ENCODE data around the gene ZNF106. TPM values are rescaled to one million over a fixed set of nuclear protein-coding genes. Genes with fewer than 3 reads are reported as not detected.
A peak's percentile ranks its signal among the peaks of the same experiment; 100 is the strongest.

The ZNF106 gene
- total RNA-seq (100 to 1,000 TPM in 1 of 2 donors, 10 to 100 TPM in 1; 93.1 to 106 TPM), polyA plus RNA-seq (ENCODE audit: insufficient read length in 6 of 6) (10 to 100 TPM; 46.6 to 56.6 (median 49.6) TPM)
- long read RNA-seq, donor 1, full-length matches to known transcripts = 2 of 25 reads
- long read RNA-seq, donor 1, partial matches to known transcripts = 23 of 25 reads
- long read RNA-seq, donor 1, other reads (novel, unspliced or antisense) = 0 of 25 reads
- long read RNA-seq, donor 2, full-length matches to known transcripts = 1 of 32 reads
- long read RNA-seq, donor 2, partial matches to known transcripts = 31 of 32 reads
- long read RNA-seq, donor 2, other reads (novel, unspliced or antisense) = 0 of 32 reads
- long read RNA-seq, donor 3, partial matches to known transcripts = 5 of 5 reads
- long read RNA-seq, donor 3, other reads (novel, unspliced or antisense) = 0 of 5 reads
- long read RNA-seq, donor 4, partial matches to known transcripts = 50 of 54 reads
- long read RNA-seq, donor 4, other reads (novel, unspliced or antisense) = 4 of 54 reads
- long read RNA-seq, donor 5 = 0 reads
- long read RNA-seq, donor 6 = 0 reads
- long read RNA-seq, donor 7 = 0 reads
- long read RNA-seq, donor 8 = 0 reads
- long read RNA-seq, donor 9 = 0 reads
- long read RNA-seq, donor 10, partial matches to known transcripts = 39 of 50 reads
- long read RNA-seq, donor 10, other reads (novel, unspliced or antisense) = 11 of 50 reads
- long read RNA-seq, donor 11 = 0 reads
- long read RNA-seq, donor 12, partial matches to known transcripts = 0 of 11 reads
- long read RNA-seq, donor 12, other reads (novel, unspliced or antisense) = 11 of 11 reads

DNA sequence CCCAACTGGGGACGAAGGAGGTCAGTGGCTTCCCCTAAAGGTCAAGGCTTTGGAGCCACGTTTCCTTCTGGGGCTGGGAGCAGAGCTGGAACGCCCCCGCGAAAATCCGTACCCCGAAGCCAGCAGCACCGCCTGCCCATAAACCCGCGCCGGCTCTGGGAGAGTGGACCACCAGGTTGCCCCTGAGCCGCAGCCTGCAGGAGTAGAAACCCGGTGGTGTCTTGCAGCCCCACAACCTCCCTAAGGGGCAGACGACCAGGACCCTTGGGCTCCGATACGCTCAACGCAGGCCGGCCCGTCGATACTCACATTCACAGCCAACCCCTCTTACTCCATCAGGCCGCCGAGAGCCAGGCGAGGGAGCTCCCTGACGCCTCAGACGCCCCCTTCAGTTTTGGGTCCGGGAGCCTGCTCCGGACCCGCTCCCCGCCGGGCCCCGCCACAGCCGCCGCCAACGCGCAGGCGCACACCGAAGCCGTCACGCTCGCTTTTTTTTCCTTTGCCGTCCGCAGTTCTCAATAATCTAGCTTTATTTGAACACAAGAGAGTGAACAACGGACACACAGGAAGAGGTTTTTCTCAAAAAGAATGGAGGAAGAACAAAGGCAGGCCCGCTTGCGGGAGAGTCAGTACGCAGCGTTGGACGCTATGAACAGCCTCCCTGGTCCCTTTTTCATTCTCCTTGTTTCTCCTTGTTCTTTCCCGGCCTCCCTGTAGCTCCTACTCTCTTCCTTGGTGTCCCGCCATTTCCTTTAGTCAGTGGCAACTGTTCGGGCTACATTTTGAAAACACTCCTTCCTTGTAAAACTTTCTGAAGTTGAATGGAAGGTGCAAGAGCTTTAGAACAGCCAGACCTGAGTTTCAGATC is at the start of gene ZNF106:
TSS of gene ZNF106 (minus strand) at position 471 of the 868 bp plus-strand sequence. CDS start 18,852 bp downstream, outside the sequence.
- TF ChIP-seq, protein P1, sequence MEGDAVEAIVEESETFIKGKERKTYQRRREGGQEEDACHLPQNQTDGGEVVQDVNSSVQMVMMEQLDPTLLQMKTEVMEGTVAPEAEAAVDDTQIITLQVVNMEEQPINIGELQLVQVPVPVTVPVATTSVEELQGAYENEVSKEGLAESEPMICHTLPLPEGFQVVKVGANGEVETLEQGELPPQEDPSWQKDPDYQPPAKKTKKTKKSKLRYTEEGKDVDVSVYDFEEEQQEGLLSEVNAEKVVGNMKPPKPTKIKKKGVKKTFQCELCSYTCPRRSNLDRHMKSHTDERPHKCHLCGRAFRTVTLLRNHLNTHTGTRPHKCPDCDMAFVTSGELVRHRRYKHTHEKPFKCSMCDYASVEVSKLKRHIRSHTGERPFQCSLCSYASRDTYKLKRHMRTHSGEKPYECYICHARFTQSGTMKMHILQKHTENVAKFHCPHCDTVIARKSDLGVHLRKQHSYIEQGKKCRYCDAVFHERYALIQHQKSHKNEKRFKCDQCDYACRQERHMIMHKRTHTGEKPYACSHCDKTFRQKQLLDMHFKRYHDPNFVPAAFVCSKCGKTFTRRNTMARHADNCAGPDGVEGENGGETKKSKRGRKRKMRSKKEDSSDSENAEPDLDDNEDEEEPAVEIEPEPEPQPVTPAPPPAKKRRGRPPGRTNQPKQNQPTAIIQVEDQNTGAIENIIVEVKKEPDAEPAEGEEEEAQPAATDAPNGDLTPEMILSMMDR (IDR thresholded peaks at IDR 0.05) = no peak
- peaks cover 22 to 63% of the 10 kb centered on the region in 2 donors for H3K4me1 ChIP-seq
- peak; percentile 88 to 96 (median 93) for DNase-seq
- peak; percentile 70 for ATAC-seq
- no peaks in the 10 kb centered on the region for H3K27me3 ChIP-seq
- H3K9me3 ChIP-seq = no peaks in the 10 kb centered on the region
- peak within 1 kb of the TSS; percentile 96 to 99 for H3K27ac ChIP-seq
- no peaks in the 10 kb centered on the region for H3K36me3 ChIP-seq
- intact Hi-C loops (cut with DNase I) = no loop called here
- H3K4me3 ChIP-seq = peak within 1 kb of the TSS; percentile 81 to 91

DNA sequence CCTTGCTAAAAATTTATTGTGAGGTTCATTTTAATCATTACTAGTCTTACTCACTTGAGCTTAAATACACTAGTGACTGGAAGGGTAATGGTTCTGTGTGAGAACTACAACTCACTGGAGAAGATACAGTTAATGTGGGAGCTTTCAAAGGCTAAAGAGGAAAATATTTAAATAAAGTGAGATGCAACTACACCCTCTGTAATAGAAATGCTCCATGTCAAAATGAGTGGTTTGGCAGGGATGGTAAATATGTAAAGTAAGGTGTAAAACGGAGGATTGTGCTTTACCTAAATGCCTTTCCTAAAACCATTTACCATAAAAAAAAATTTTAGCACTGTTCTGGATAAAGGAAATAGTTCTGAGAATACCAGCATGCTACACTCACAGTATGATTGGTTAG is 42.3 kb upstream of the ZNF106 start:
- no peak for ATAC-seq
- peaks cover 0 to 92% of the 10 kb centered on the region in 2 donors for H3K36me3 ChIP-seq

DNA sequence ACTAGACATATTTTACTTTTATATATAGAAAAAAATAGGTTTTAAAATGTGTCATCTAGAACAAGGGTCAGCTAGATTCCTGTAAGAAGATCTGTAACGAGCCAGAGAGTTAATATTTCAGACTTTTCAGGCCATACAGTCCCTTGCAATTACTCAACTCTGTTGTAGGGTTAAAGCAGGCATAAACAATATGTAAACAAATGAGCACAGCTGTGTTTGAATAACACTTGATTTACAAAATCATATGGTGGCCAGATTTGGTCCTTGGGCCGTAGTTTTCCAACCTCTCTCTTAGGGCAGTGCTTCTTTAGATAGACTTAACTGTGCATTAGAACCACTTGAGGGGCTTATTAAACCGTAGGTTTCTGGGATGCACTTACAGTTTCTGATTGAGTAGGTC is 38.0 kb upstream of the ZNF106 start:
- no peaks in the 10 kb centered on the region for H3K4me1 ChIP-seq
- peaks cover 0 to 83% of the 10 kb centered on the region in 2 donors for H3K36me3 ChIP-seq
- DNase-seq (no peak), ATAC-seq (no peak)
- no peak overlapping the region for H3K27ac ChIP-seq
- H3K27me3 ChIP-seq = no peaks in the 10 kb centered on the region
- TF ChIP-seq, protein P1 (IDR thresholded peaks at IDR 0.05) = no peak
- no peak overlapping the region for H3K4me3 ChIP-seq
- H3K9me3 ChIP-seq = no peaks in the 10 kb centered on the region
- intact Hi-C loops (cut with DNase I) = no loop called here

More for the DNA sequence above, 42.3 kb upstream of the ZNF106 start:
- H3K4me3 ChIP-seq = no peak overlapping the region
- intact Hi-C loops (cut with DNase I) = no loop called here
- H3K27ac ChIP-seq = no peak overlapping the region
- H3K9me3 ChIP-seq = no peaks in the 10 kb centered on the region
- H3K4me1 ChIP-seq = no peaks in the 10 kb centered on the region
- DNase-seq = no peak
- TF ChIP-seq, protein P1 (IDR thresholded peaks at IDR 0.05) = no peak
- H3K27me3 ChIP-seq = no peaks in the 10 kb centered on the region

DNA sequence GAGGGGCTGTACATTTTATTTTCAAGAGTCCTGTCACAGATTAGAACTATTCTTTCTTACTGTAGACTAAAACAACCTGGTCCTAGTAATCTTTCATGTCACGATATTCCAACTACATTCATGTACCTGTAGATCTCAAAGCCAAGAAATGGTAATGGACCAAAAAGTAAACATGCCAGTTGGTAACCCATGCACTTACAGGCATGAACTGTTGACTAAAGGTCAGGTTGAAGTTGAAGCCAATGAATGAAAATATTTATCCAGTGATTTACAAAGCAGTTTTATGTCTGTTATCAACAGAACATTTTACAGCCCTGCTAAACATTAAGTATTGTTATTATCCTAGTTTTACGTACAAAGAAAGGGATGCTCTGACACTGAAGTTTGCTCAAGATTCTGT is 32.4 kb upstream of the ZNF106 start:
- TF ChIP-seq, protein P1 (IDR thresholded peaks at IDR 0.05) = no peak
- peaks cover 0 to 85% of the 10 kb centered on the region in 2 donors for H3K36me3 ChIP-seq
- ATAC-seq (no peak), DNase-seq (no peak)
- no peaks in the 10 kb centered on the region for H3K9me3 ChIP-seq
- intact Hi-C loops (cut with DNase I) = no loop called here
- H3K4me1 ChIP-seq = no peaks in the 10 kb centered on the region
- no peak overlapping the region for H3K4me3 ChIP-seq
- H3K27me3 ChIP-seq = no peaks in the 10 kb centered on the region
- no peak overlapping the region for H3K27ac ChIP-seq

Measured in left lung (tissue), 14 donors.